ENCODE data around the gene ZNF665.

DNA sequence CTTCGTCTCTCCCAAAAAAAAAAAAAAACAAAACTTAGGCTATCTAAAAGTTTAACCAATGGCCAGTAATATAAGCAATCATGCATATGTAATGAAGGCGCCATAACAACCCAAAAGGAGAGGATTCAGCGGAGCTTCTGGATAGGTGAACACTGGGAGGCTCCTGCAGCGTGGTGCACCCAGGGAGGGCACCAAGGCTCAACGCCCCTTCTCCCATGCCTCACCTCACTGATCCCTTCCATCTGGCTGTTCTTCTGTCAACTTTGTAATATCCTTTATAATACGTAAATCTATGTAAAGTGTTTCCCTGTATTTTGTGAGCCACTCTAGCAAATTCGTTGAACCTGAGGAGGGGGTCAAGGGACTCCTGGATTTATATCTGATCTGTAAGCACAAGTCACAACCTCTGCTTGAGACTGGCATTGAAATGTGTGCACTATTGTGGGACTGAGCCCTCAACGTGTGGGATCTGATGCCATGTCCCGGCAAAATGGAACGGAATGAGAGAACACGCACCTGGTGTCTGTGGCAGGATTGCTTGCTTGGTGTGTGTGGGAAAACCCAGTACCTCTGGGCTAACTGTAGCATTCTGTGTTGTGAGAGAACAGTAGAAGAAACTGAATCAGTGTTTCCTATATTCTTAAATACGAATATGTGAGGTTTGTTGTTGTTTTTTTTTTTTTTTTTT lies 521 bp upstream of the ZNF665 start:
- TF ChIP-seq, protein P1, sequence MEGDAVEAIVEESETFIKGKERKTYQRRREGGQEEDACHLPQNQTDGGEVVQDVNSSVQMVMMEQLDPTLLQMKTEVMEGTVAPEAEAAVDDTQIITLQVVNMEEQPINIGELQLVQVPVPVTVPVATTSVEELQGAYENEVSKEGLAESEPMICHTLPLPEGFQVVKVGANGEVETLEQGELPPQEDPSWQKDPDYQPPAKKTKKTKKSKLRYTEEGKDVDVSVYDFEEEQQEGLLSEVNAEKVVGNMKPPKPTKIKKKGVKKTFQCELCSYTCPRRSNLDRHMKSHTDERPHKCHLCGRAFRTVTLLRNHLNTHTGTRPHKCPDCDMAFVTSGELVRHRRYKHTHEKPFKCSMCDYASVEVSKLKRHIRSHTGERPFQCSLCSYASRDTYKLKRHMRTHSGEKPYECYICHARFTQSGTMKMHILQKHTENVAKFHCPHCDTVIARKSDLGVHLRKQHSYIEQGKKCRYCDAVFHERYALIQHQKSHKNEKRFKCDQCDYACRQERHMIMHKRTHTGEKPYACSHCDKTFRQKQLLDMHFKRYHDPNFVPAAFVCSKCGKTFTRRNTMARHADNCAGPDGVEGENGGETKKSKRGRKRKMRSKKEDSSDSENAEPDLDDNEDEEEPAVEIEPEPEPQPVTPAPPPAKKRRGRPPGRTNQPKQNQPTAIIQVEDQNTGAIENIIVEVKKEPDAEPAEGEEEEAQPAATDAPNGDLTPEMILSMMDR (IDR thresholded peaks at IDR 0.05), result no peak
- TF ChIP-seq POLR2A (IDR thresholded peaks at IDR 0.05), result no peak

Measured in heart left ventricle (tissue), 13 donors.